Natural killer cell (primary cell): ENCODE measurements around the gene CYB5D1. TPM values are rescaled to one million over a fixed set of nuclear protein-coding genes. Genes with fewer than 3 reads are reported as not detected.
A peak's percentile ranks its signal among the peaks of the same experiment; 100 is the strongest.

Source experiments
- ATAC-seq, 3 donors: fragments of 150-1000 bp in 2 of 3; fragments of 200-7000 bp in 1 of 3; cut with Tn5 transposase; 1 replicate in 1 of 3; 2 replicates in 2 of 3; pipeline ENCODE4 v1.10.0; 2021; ENCODE audit warnings: mild to moderate bottlenecking in 2 of 3, moderate library complexity in 2 of 3
- DNase-seq, 2 donors: peaks; one replicate each; pipeline versions ENCODE4 v3.0.0 to v3.0.0-alpha.2; 2013 to 2021; ENCODE audit warnings: mixed read lengths in 1 of 2
- H3K27ac ChIP-seq: one replicate; pipeline ENCODE4 v1.5.1; 2013; ENCODE audit warnings: mild to moderate bottlenecking, low read length
- H3K27me3 ChIP-seq: one replicate; pipeline ENCODE4 v1.6.1; 2013; ENCODE audit warnings: low read length; ENCODE audit not compliant: control insufficient read depth, insufficient read depth
- H3K36me3 ChIP-seq: one replicate; pipeline ENCODE4 v1.6.1; 2013; ENCODE audit warnings: low read length; ENCODE audit not compliant: control insufficient read depth, insufficient read depth
- H3K4me1 ChIP-seq: one replicate; pipeline ENCODE4 v1.6.1; 2013; ENCODE audit warnings: low read length; ENCODE audit not compliant: control insufficient read depth, insufficient read depth
- H3K4me3 ChIP-seq: one replicate; pipeline ENCODE4 v1.5.1; 2013; ENCODE audit warnings: low read length
- H3K9me3 ChIP-seq: one replicate; pipeline ENCODE4 v1.6.1; 2013; ENCODE audit warnings: low read length; ENCODE audit not compliant: control insufficient read depth, insufficient read depth
- H3K27ac Mint-ChIP-seq, 2 donors: one replicate each; pipeline ENCODE4 v1.8.0; 2022; ENCODE audit warnings: mild to moderate bottlenecking in 2 of 2, mixed read lengths in 2 of 2, moderate library complexity in 1 of 2
- H3K27me3 Mint-ChIP-seq, 2 donors: one replicate each; pipeline ENCODE4 v1.8.0; 2022; ENCODE audit warnings: low read depth in 2 of 2, mixed read lengths in 2 of 2
- H3K36me3 Mint-ChIP-seq: one replicate; pipeline ENCODE4 v1.8.0; 2022; ENCODE audit warnings: mixed read lengths
- H3K4me1 Mint-ChIP-seq, 2 donors: one replicate each; pipeline ENCODE4 v1.8.0; 2022; ENCODE audit warnings: mixed read lengths in 2 of 2
- H3K4me3 Mint-ChIP-seq: one replicate; pipeline ENCODE4 v1.8.0; 2022; ENCODE audit warnings: mild to moderate bottlenecking, moderate library complexity, mixed read lengths
- H3K9me3 Mint-ChIP-seq, 2 donors: one replicate each; pipeline ENCODE4 v1.8.0; 2022; ENCODE audit warnings: mixed read lengths in 2 of 2
- CTCF ChIP-seq: fragments of 200-600 bp; IDR thresholded peaks from one replicate; pipeline ENCODE4 v1.8.0; 2022; ENCODE audit warnings: antibody characterized with exemption
- WGBS: methylation state at CpG from one replicate; pipeline ENCODE4 v1.1.7; 2013; ENCODE audit warnings: missing lambda C conversion rate; ENCODE audit not compliant: insufficient coverage; 5-methylcytosine and 5-hydroxymethylcytosine counted together
- intact Hi-C: fragments of 100-400 bp; cut with micrococcal nuclease; formaldehyde crosslinking; loops from one replicate; pipeline ENCODE4 v1.14.2; 2022
- total RNA-seq, 4 donors: library from RNA; stranded (reverse); fragments of 120-200 nt in 1 of 4; gene quantifications; one replicate each; pipeline versions ENCODE4 v1.2.3 to v1.2.4, GENCODE V29; 2013 to 2022

The CYB5D1 gene
- total RNA-seq, 3 donors from 2014 or later (not counting 1 experiment from before 2014, with no cell fraction given) = 11.0 to 18.3 (median 11.5) TPM

- H3K9me3 ChIP-seq = no peaks in the 10 kb centered on the region
- Mint-ChIP-seq H3K9me3 (no peaks in the 10 kb centered on the region), H3K4me3 (no peak overlapping the region), H3K27ac (no peak overlapping the region), H3K36me3 (no peaks in the 10 kb centered on the region), H3K4me1 (peaks cover 12 to 16% of the 10 kb centered on the region in 2 donors), H3K27me3 (no peaks in the 10 kb centered on the region)
- peak overlapping the region; percentile 86 for H3K4me3 ChIP-seq
- peak overlapping the region; percentile 92 for H3K27ac ChIP-seq
- ATAC-seq = no peak
- H3K27me3 ChIP-seq = no peaks in the 10 kb centered on the region
- TF ChIP-seq CTCF = no peak
- intact Hi-C loops = loop anchor here (2.0 to 10.0 kb wide), 3 partner anchors 21 to 169 kb away; partner anchors contain the start of genes KDM6B, TP53 and WRAP53
- peaks cover 42% of the 10 kb centered on the region for H3K4me1 ChIP-seq
- peaks cover 2% of the 10 kb centered on the region for H3K36me3 ChIP-seq
- DNase-seq = peak in 1 of 2 donors; percentile 58
- WGBS = 11% methylated on average over 26 of the region's 29 CpGs
These were observed 1.6 kb upstream of the CYB5D1 start for GRCh38 chr17:7856011-7856810.

- TF ChIP-seq CTCF = no peak
- Histone ChIP-seq H3K27me3 (no peaks in the 10 kb centered on the region), H3K4me1 (peaks cover 34% of the 10 kb centered on the region), H3K27ac (peak within 1 kb of the TSS; percentile 92), H3K9me3 (no peaks in the 10 kb centered on the region), H3K4me3 (peak within 1 kb of the TSS; percentile 86), H3K36me3 (peaks cover 2% of the 10 kb centered on the region)
- peak; percentile 89 to 99 for DNase-seq
- Mint-ChIP-seq H3K36me3 (no peaks in the 10 kb centered on the region), H3K27ac (no peak within 1 kb of the TSS), H3K27me3 (no peaks in the 10 kb centered on the region), H3K9me3 (no peaks in the 10 kb centered on the region), H3K4me3 (no peak within 1 kb of the TSS), H3K4me1 (peaks cover 6 to 9% of the 10 kb centered on the region in 2 donors)
- under 1% methylated on average over 64 of the region's 64 CpGs for WGBS
- peak; percentile 75 to 92 (median 82) for ATAC-seq
- intact Hi-C loops = loop anchor here (1.0 to 10.0 kb wide), 5 partner anchors 15 to 170 kb away; partner anchors contain the start of genes KDM6B, TP53 and WRAP53
These were observed 741 bp upstream of the CYB5D1 start, which contains the start of gene NAA38 for GRCh38 chr17:7856811-7857712. Gene NAA38 (minus strand): TSS chr17:7857559. CDS start chr17:7857463, 96 bp downstream.

GRCh38 chr17:7858522-7858810 is 663 bp downstream of the CYB5D1 start:
- H3K27me3 ChIP-seq = no peaks in the 10 kb centered on the region
- H3K27me3 Mint-ChIP-seq = no peaks in the 10 kb centered on the region
- H3K4me1 Mint-ChIP-seq = peaks cover 6 to 9% of the 10 kb centered on the region in 2 donors
- no peak overlapping the region for H3K4me3 Mint-ChIP-seq
- H3K27ac ChIP-seq = peak overlapping the region; percentile 92
- TF ChIP-seq CTCF = no peak
- H3K9me3 Mint-ChIP-seq = no peaks in the 10 kb centered on the region
- peaks cover 27% of the 10 kb centered on the region for H3K4me1 ChIP-seq
- H3K27ac Mint-ChIP-seq = no peak overlapping the region
- peak; percentile 20 to 59 for DNase-seq
- no peaks in the 10 kb centered on the region for H3K9me3 ChIP-seq
- peaks cover 2% of the 10 kb centered on the region for H3K36me3 ChIP-seq
- H3K4me3 ChIP-seq = peak overlapping the region; percentile 86
- intact Hi-C loops = loop anchor here (5.0 to 10.0 kb wide), 2 partner anchors 114 to 171 kb away; partner anchors contain the start of genes TP53 and WRAP53
- no peaks in the 10 kb centered on the region for H3K36me3 Mint-ChIP-seq
- 77% methylated on average over 20 of the region's 20 CpGs for WGBS
- no peak for ATAC-seq
